ENCODE measurements around the gene LIN9.
A peak's percentile ranks its signal among the peaks of the same experiment; 100 is the strongest.
"Not testable (repeated sequence)": the region's sequence is repeated elsewhere in the genome, so short reads cannot be mapped to it uniquely, and the experiment has no call there.

The LIN9 gene

GRCh38 chr1:226274138-226274537, 34.8 kb downstream of the LIN9 start:
- no peak for DNase-seq

- DNase-seq: not testable (repeated sequence)
Measured at GRCh38 chr1:226272233-226272902, 36.6 kb downstream of the LIN9 start.

- DNase-seq: no peak
Measured at GRCh38 chr1:226268421-226269124, 40.4 kb downstream of the LIN9 start.

- no peak for DNase-seq
Measured at GRCh38 chr1:226261818-226262217, 47.1 kb downstream of the LIN9 start.

GRCh38 chr1:226255380-226255779, 53.6 kb downstream of the LIN9 start:
- no peak for DNase-seq

GRCh38 chr1:226253933-226254332, 55.0 kb downstream of the LIN9 start:
- DNase-seq: no peak

GRCh38 chr1:226252841-226253240, 56.1 kb downstream of the LIN9 start:
- DNase-seq: not testable (repeated sequence)

GRCh38 chr1:226250511-226250910, 58.5 kb downstream of the LIN9 start:
- no peak for DNase-seq

- DNase-seq: no peak
Measured at GRCh38 chr1:226248796-226249195, 60.2 kb downstream of the LIN9 start.

- no peak for DNase-seq
Measured at GRCh38 chr1:226248091-226248490, 60.9 kb downstream of the LIN9 start.

GRCh38 chr1:226239421-226239820, 69.5 kb downstream of the LIN9 start:
- DNase-seq: no peak

GRCh38 chr1:226236826-226237225, 72.1 kb downstream of the LIN9 start:
- DNase-seq: no peak

- DNase-seq: no peak
Measured at GRCh38 chr1:226233806-226234205, 75.2 kb downstream of the LIN9 start.

GRCh38 chr1:226233293-226233692, 75.7 kb downstream of the LIN9 start:
- no peak for DNase-seq

GRCh38 chr1:226226601-226227000, 82.4 kb downstream of the LIN9 start:
- DNase-seq: no peak

- peak; percentile 62 for DNase-seq
Measured at GRCh38 chr1:226223786-226224244, 85.1 kb downstream of the LIN9 start.

- peak; percentile 55 for DNase-seq
Measured at GRCh38 chr1:226223157-226223785, 85.7 kb downstream of the LIN9 start, which contains the start of gene MIXL1. Gene MIXL1, plus strand, starts transcription at chr1:226223664. Its CDS starts 18 bp downstream, at chr1:226223682.

- DNase-seq: no peak
Measured at GRCh38 chr1:226222686-226223085, 86.3 kb downstream of the LIN9 start.

- DNase-seq: no peak
Measured at GRCh38 chr1:226220473-226221189, 88.3 kb downstream of the LIN9 start.

GRCh38 chr1:226217273-226217672, 91.7 kb downstream of the LIN9 start:
- no peak for DNase-seq

GRCh38 chr1:226216056-226216455, 92.9 kb downstream of the LIN9 start:
- DNase-seq: no peak

GRCh38 chr1:226215239-226215638, 93.7 kb downstream of the LIN9 start:
- no peak for DNase-seq

- no peak for DNase-seq
Measured at GRCh38 chr1:226212545-226212944, 96.4 kb downstream of the LIN9 start.
